DOHH2 (cell line): Measurements from ENCODE around the gene ALPL.

ENCODE experiments used
- EZH2phosphoT487 ChIP-seq: fragments of 200-600 bp; sonication (generic); IDR thresholded peaks from 2 replicates; pipeline ENCODE4 v1.6.1; 2017; ENCODE audit warnings: borderline replicate concordance, mild to moderate bottlenecking, antibody characterized with exemption, low read length, moderate library complexity, mixed read lengths
- TF ChIP-seq, protein P1 (sequence below): fragments of 200-600 bp; sonication (generic); IDR thresholded peaks from one replicate; pipeline ENCODE4 v1.5.1; 2014; ENCODE audit warnings: antibody characterized with exemption, mild to moderate bottlenecking, low read depth, low read length; ENCODE audit not compliant: poor library complexity, severe bottlenecking

DNA sequence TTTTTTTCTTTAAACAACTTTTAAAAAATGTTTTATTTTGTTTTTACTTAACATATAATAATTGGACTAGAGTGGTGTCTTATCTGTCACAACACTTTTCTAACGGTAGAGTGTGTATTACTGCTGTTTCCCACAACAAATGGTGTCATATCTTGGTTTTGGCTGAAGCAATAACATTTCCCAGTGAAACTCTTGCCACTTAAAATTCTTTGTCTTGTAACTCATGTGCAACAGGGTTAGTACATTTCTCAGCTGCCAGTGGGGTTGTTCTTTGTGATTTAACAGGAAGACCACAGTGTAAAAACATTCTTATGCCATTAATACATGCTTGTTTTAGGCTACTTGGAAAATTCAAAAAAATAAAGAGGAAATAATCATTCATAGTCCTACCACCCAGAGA lies 43.5 kb downstream of the ALPL start:
- TF ChIP-seq, protein P1, sequence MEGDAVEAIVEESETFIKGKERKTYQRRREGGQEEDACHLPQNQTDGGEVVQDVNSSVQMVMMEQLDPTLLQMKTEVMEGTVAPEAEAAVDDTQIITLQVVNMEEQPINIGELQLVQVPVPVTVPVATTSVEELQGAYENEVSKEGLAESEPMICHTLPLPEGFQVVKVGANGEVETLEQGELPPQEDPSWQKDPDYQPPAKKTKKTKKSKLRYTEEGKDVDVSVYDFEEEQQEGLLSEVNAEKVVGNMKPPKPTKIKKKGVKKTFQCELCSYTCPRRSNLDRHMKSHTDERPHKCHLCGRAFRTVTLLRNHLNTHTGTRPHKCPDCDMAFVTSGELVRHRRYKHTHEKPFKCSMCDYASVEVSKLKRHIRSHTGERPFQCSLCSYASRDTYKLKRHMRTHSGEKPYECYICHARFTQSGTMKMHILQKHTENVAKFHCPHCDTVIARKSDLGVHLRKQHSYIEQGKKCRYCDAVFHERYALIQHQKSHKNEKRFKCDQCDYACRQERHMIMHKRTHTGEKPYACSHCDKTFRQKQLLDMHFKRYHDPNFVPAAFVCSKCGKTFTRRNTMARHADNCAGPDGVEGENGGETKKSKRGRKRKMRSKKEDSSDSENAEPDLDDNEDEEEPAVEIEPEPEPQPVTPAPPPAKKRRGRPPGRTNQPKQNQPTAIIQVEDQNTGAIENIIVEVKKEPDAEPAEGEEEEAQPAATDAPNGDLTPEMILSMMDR = no peak
- no peak for TF ChIP-seq EZH2phosphoT487
